HG02588 (cell line): ENCODE results near the gene SND1.

Experiments
- ATAC-seq: cut with Tn5 transposase; IDR thresholded peaks from one replicate; pipeline ENCODE4 v1.9.1; 2021; ENCODE audit warnings: mild to moderate bottlenecking, moderate library complexity; ENCODE audit not compliant: unreplicated experiment

The SND1 gene

DNA sequence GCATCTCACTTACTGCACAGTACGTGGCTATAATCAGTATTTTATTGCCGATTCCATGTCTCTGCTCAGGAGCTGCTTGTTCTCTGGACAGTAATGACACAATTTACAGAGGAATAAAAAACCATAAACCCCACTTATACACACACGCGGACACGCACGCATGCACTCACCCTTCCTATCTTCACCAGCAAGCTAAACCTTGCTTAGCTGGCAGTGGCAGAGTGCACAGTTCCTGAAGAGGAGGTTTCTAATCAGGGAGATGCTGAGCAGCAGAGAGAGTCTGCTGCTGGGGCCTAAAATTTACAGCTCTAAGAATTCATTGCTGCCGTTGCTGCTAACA, 66.3 kb downstream of the SND1 start:
- no peak for ATAC-seq

DNA sequence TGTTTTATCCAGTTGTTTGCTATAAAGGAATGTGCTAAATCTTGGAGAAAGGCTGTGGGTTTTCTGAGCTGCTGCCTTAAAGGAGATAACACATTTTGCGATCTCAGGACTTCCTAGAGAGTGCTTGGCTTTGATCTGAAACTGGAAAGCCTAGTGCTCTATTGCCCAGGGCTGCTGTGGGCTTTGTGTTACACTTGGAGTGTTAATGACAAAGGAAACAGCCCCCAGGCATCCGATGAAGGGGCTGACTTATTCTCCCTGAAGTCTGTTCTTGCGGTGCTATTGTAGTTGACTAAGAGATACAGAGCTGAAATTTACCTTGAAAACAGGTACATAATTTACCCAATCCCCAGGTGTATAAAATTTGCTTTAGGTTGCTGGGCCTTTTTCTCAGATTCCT, 74.5 kb downstream of the SND1 start:
- ATAC-seq = no peak

DNA sequence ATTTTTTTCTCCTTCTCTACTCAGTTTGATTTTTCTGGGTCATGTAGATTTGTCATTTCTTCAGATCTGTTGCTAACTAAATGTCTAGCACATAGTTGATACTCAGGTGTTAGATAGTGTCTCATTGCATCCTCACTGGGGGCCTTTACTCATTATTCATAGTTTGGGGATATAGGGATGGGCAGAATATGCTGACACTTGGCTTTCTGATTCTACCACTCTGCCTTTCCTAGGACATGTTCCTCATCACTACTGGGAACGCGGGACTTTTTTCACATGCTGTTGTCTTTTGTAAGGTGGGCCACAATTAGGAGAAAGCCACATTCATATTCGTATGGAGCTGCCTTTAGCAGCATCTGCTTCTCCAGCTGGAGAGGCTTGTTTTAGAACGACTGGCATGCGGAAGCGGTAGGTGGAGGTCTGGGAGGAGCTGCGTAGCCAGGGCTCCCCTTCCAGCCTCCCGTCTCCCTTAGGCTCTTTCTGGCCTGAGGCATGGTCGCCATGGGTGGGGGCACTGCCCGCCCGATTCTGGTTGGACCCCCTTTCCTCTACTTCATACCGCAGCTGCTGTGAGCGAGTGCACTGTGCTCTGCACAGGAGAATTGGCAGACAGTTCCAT, 78.8 kb downstream of the SND1 start:
- ATAC-seq = no peak

DNA sequence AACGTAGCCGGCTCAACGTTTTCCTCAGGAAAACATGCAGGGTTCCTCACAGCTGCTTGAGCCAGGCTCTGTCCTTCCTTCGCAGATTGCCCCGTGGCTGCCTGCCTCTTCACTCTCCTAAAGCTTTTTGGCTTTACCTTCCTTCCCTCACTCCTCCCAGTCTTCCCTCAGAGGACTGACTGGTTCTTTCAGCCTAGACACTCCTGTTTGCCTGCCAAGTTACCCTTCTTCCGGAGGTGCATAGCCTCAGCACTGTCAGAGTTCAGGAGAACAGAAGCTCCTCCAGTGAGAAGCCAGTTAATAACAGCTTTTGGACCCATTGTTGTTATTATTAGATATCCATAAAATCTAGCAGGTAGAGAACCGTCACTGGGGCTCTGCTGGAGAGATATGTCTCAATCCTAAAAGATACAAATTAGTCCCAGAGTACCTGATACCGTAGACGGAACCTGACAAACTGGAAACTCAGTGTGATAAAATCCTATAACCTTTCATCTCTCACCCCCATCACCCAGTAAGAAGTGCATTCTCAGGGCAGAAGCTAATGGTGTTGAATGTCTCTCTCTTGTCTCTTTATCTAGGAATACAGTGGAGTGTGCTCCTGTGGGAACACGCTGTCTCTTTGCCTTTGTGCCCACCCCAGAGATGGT, 79.6 kb downstream of the SND1 start:
- ATAC-seq = no peak

DNA sequence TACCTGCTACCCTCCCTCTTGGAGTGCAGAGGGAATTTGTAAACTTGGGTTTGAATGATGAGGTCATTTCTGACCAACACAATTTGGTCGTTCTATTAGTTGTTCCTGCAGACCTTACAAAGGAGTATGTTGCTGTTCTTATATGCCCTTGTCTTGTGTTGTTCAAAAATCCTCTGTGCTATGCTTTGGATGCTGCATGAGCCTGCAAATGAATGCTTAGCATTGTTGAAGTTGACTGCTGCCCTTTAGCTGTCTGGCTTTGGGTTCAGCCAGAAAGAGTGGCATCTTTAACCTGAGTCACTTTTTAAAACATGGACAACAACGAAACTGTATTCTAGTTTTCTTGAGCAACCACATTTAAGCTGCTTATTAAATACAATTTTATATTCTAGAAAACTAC, 80.3 kb downstream of the SND1 start:
- ATAC-seq = no peak

DNA sequence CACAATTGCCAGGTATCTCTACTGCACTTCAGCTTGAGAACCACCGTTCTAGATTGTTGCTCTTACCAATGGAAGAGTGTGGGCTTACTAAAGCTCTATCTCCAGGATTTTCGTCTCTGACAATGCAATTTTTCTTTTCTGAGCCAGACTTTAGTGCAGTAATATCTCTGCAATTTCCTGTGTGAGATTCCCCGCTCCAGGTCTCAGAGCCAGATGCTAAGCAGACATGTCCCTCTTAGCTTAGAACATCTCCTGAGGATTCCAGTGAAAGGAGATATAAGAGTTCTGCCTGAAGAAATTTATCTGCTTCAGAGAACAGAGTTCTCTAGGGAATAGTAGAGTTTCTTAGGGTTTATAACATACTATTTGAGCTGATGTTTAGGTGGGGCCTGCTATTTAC, 82.0 kb downstream of the SND1 start:
- ATAC-seq = no peak

DNA sequence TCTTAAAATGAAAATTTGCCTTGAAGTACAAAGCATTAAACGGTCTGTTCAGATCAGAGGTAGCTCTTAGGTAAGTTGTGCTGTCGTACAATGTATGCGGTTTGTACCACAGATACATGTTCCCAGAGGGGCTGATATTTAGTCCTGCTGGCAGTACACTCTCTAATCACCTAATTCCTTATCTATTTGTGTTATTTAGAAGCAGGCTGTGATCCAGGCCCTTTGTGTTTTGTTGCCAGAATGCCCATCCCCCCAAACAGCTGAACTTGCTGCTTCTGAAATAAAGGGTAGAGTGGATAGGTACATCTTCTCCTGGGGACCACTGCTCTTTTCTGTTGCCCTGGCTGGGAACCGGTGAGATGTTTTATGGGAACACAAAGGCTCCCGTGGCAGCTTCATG, 84.5 kb downstream of the SND1 start:
- ATAC-seq = no peak

DNA sequence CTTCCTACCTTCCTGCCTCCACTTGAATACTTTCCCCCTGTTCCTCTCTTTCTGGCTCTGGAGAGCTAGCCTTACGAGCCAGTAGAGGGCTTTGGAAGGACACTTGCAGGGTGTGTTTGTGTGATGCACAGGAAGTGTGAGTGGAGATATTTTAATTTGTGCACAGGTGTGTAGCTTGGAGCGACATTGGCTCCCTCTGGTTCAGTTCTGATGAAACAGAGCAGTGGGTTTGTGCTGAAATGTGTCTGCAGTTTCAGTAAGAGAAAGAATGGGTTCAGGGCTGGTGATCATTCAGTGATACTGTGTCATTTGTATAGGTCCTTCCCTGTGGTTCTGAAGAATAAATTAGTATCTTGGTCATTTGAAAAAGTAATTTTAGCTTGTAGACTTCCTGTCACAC, 86.9 kb downstream of the SND1 start:
- ATAC-seq = no peak

DNA sequence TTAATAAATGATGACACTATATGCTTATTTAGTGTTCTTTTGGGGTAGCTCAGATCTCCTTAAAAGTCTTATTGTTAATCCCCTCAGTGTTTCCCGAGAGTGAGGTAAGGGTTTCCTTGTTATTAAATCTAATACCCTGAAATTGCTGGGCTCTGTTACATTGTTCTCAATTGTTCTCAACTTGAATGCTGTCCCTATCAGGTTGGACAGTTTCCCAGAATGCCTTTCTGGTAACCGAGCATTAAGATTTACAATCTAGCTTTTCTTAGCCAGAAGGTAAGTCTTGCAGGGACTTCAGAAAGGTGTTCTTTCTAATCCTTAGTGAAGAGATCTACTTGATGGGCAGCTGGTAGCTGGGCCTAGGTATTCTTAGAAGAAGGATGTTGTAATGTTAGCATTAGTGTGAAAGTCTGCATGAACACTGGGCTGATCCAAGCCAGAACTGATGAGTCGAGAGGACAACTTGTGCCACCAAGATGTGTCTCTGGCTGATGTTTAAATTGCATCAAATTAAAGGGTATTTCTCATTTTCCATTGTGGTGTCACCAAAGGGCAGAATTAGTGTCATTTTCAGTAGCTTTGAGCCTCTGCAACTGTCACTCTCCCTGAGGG, 89.9 kb downstream of the SND1 start:
- no peak for ATAC-seq

DNA sequence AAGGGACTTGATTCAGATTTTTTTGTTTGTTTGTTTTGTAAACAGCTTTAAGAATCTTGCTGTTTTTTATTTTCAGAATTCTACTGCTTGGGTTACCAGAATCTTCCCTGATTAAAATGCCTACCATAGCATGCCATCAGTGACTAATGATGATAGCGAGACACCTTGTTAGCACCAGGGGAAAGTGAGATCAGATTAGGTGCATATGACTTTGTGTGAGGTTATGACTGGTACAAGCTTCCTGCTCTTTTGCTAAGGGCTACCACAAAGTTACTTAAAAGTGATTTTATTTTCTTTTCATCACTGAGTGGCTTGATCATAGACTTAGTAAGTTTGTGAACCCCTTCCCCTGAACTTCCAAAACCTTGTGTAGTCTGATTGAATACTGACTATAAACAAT, 93.5 kb downstream of the SND1 start:
- ATAC-seq = no peak

DNA sequence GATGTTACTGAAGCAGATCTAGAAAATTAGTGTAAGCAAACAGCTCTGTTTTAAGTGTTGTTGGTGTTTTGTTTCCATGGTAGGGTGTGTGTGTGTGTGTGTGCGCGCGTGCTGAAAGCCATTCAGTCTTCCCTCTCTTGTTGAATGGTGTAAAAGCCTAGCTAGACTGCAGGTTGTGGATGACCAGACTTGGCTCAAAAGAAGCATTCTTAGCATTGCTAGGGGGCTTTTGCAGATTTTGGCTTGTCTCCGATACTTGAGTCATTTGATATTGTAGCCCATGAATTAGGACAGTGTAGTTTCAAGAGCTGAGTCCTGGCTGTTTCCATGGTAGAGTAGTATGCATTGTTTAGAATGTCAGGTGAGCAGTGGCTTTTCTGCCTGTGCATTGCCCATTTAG, 99.1 kb downstream of the SND1 start:
- ATAC-seq = no peak

DNA sequence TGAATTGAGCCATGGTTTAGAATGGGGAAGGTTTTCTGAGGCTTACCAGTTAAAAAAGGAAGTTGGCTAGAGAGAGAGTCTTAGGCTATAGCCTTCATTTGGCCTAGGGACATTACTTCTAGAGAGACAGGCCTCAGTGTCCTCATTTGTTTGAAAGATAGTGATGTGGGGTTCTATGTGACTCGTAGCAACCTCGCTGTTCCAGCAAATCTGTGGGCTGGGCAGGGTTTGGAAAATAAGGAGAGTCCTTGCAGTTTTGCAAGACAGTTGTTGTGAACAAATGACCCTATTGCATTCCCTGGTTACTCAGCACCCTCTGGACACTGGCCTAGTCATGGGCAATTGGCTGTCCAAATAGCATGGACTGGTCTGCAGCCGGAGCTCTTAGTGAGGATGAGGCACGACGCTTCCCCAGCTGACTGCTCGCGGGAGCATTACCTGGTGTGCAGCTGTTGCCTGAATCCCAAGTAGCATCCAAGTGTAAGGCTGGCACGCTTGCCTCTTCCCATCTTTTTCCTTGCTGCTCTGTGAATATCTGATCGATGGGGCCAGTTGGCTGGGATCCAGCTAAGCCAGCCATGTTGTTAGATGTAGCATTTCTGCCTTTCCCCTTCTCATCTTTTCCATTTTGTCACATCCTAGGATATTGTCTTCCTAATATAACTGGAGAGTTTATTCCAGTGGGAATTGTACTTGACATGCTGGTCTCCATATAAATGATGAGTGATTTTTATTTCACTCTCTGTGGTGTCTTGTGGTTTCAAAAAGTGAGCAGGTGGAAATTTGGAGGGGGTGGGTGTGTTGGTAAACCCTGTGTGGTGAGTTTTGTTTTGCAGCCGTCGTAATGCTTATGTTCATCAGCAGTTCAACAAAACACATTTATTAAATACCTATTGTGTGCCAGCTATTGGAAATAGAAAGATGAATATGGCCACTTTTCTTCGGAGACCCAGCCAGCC, 99.8 kb downstream of the SND1 start:
- no peak for ATAC-seq

DNA sequence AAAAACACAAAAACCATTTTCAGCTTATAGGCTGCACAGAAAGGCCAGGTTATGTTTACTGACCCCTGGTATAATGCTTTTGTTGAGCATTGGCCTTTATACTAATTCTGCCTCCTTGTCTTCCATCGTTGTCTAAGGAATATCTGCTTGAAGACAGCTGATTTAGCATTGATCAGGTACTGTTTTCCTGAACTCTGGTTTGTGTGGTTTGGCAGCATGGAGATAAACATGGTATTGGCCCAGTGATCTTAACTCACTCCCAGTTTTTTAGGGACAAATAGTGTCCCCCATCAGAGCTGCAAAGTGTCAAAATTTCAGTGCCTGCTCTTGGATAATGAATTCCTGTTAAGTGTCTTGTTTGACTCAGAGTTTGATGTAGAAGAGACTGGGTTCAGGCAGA, 100.8 kb downstream of the SND1 start:
- no peak for ATAC-seq

DNA sequence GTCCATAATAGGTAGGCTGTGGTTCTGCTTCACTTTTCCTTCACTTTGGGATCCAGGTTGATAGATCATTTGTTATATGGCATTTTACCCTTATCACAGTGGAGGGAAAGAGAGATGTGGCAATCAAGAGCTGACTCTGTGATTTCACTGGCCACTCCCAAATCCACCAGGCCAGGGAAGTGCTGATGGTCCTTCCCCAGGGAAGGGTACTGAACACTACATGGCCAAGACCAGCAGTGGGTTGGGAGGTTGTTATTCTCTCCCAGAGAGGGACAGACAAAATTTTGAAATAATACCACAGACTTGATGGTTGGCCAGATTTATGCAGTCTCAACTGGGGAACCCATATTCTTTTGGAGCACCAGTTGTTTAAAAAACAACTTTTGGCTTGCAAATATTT, 102.5 kb downstream of the SND1 start:
- no peak for ATAC-seq

DNA sequence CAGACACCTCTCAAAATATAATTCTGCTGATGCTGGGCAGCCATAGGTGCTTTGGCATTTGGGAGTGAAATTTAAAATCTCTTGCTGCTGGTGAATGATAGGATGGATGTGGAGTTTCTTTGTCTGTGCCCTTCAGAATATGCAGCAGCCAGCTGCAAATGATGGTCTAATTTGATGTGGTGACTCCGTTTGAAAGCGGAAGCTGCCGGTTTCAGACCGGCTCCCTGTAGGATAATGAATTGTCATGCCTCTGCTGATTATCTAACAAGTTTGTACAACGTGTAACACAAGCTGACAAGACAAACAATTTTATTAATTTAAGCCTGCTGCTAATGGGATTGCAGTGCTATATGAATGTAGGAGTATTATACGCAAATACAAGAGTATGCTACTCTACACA, 103.5 kb downstream of the SND1 start:
- no peak for ATAC-seq

DNA sequence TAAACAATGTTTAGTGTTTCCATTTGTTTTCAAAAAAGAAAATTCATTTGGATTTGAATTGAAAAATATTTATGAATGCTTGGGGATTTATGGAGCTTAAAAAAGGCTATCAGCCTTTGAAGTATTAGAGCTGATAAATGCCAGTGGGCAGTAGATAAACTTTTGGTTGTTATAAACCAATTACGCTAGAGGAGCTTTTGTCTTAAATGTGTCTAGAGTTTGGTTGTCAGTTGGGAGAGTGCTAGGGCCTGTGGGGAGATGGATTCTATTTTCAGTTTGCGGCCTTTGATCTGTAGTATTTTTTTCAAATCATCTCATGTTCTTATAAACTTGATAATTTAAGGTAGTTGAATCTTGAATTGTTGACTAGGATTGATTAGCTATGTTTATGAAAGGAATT, 104.0 kb downstream of the SND1 start:
- ATAC-seq = no peak

DNA sequence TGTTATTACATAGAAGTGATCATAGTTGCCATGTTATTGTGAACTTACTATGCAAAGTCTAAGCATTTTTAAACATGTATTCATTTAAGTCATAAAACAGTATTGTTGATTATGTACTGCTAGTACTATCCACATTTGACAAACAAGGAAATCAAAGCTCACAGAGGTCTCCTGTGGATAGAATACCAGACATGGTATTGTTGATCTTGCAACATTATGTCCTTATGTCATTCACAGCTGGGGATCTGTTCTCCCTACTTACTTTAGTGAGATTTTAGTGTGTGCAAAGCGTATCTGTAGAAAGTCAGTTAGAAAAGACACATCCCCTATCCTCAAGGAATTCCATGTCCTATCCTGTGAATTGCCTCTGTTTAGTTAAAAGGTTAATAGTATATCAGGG, 106.1 kb downstream of the SND1 start:
- no peak for ATAC-seq

DNA sequence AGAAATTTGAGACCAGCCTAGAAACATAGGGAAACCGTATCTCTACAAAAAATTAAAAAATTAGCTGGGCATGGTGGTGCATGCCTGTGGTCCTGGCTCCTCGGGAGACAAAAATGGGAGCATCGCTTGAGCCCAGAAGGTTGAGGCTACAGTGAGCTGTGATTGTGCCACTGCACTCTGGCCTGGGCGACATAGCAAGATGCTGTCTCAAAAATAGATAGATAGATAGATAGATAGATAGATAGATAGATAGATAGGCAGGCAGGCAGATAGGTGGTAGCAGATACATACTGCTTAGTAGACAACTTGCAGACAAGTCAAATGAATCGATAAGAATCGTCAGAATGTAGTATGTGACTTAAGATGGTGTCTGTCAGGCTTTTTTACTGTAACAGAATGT, 106.9 kb downstream of the SND1 start:
- ATAC-seq = no peak

DNA sequence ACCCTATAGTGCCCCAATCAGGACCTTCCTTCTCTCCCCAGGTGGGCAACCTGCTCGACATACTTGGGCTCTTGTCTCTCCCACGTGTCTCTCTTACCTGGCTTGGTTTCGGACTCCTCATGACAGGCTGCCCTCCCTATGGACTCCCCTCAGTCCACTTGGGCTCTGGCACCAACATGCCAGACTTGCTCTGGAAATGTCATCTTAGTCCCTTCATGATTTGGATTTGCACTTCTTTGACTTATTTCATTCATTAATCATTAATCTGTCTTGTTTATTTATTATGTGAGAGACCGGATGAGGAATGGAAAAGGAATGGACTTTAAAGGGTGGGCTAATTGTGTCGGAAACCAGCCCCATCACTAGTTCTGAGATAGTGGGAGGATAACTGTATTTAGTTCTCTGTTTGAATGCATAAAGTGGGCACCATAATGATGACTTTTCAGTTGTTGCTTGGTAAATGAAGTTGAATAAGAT, 108.0 kb downstream of the SND1 start:
- no peak for ATAC-seq

DNA sequence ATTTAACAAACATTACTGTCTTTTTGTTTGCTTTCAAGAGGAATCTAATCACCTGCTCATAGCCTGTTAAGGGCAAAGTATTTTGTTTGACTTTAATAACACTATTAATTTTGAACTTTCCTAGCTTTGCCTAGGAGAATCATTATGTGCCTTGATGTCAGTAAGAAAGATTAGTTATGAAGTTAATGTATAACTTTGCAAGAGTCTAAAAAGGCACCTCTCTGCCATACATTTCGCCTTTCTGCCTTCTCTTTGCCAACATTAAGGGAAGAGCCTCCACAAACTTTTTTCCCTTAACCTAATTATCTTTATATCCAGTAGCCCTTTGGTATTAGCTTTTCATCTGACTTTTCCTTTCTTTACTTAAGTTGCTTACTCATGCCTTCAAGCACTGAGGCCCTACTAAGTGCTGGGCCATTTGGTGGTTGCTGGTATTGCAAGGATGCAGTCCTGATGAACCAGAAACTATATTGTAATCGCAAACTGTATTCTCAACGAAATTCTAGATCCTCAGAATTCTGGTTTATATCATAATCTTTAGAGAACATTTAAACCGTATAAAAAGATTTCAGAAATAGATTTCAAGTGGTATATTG, 108.5 kb downstream of the SND1 start:
- no peak for ATAC-seq

DNA sequence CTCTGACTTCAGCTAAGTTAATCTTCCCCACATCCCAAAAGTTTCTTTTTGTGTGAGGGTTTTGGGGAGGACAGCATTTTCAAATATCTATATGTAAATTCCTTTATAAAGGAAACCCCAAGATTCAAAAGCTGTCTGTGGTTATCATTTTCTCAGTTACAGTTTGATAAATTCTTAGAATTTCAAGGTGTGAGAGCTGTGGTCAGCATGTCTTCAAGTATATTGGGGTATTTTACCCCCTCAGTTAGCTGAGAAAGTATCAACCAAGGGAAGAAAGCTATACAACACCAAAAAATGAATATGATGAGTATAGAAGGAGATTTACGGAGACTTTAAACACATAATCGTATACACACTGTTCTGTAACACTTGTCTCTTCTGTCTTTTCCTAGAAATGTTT, 109.2 kb downstream of the SND1 start:
- ATAC-seq = no peak
